HG03060 (cell line): ENCODE data around the gene E4F1.

ENCODE experiments used
- ATAC-seq: cut with Tn5 transposase; IDR thresholded peaks from one replicate; pipeline ENCODE4 v1.9.1; 2021; ENCODE audit warnings: low read depth, moderate number of reproducible peaks; ENCODE audit not compliant: unreplicated experiment

The E4F1 gene

GRCh38 chr16:2284797-2285576 lies 61.6 kb downstream of the E4F1 start:
- no peak for ATAC-seq
